WTC11 (cell line): ENCODE measurements around the gene ARHGAP32. TPM values are rescaled to one million over a fixed set of nuclear protein-coding genes. Genes with fewer than 3 reads are reported as not detected.

Source experiments
- ATAC-seq: fragments of 200-7000 bp; cut with Tn5 transposase; 2 replicates; pipeline ENCODE4 v1.10.0; 2021; ENCODE audit warnings: mild to moderate bottlenecking, moderate library complexity
- CTCF ChIA-PET: fragments of 300-600 bp; sonication (Branson Sonifier 250); formaldehyde crosslinking; loops from one replicate; lab custom pipeline; 2021; ENCODE audit warnings: antibody characterized with exemption; lab: Charles Lee
- POLR2A ChIA-PET: fragments of 350-600 bp; sonication (Branson Sonifier 250); formaldehyde crosslinking; loops from one replicate; lab custom pipeline; 2021; ENCODE audit warnings: antibody characterized with exemption; lab: Charles Lee
- DNase-seq: peaks from one replicate; pipeline ENCODE4 v3.0.0; 2021; ENCODE audit warnings: low spot score
- H3K27ac Mint-ChIP-seq: 2 replicates; pipeline ENCODE4 v1.8.0; 2021; ENCODE audit warnings: mixed read lengths
- H3K27me3 Mint-ChIP-seq: 2 replicates; pipeline ENCODE4 v1.8.0; 2021; ENCODE audit warnings: low read depth, mild to moderate bottlenecking, moderate library complexity, mixed read lengths
- H3K36me3 Mint-ChIP-seq: 2 replicates; pipeline ENCODE4 v1.8.0; 2021; ENCODE audit warnings: mixed read lengths
- H3K4me1 Mint-ChIP-seq: 2 replicates; pipeline ENCODE4 v1.8.0; 2022; ENCODE audit warnings: mixed read lengths
- H3K4me3 Mint-ChIP-seq: 2 replicates; pipeline ENCODE4 v1.8.0; 2021; ENCODE audit warnings: mild to moderate bottlenecking, moderate library complexity, mixed read lengths
- H3K9me3 Mint-ChIP-seq: 2 replicates; pipeline ENCODE4 v1.8.0; 2021; ENCODE audit warnings: mixed read lengths
- ATF3 ChIP-seq: sonication (generic); formaldehyde crosslinking; conservative IDR thresholded peaks from 2 replicates; pipeline ENCODE4 v1.8.1; 2022; ENCODE audit warnings: mild to moderate bottlenecking, missing genetic modification reagents
- CBFB ChIP-seq: sonication (generic); formaldehyde crosslinking; IDR thresholded peaks from 2 replicates; pipeline ENCODE4 v1.8.1; 2022; ENCODE audit warnings: mild to moderate bottlenecking, low read depth, missing genetic modification reagents
- CREM ChIP-seq: sonication (generic); formaldehyde crosslinking; IDR thresholded peaks from 2 replicates; pipeline ENCODE4 v1.8.1; 2022; ENCODE audit warnings: mild to moderate bottlenecking, missing genetic modification reagents, moderate library complexity
- E2F4 ChIP-seq: sonication (generic); formaldehyde crosslinking; IDR thresholded peaks from 2 replicates; pipeline ENCODE4 v1.8.1; 2022; ENCODE audit warnings: low read depth, mild to moderate bottlenecking, moderate library complexity, missing genetic modification reagents, borderline replicate concordance
- IRF2 ChIP-seq: sonication (generic); formaldehyde crosslinking; IDR thresholded peaks from 2 replicates; pipeline ENCODE4 v1.8.0; 2022; ENCODE audit warnings: low read depth, missing genetic modification reagents, borderline replicate concordance
- MXD4 ChIP-seq: fragments of 250-450 bp; sonication (Bioruptor Pico); IDR thresholded peaks from 2 replicates; pipeline ENCODE4 v1.8.0; 2021; ENCODE audit warnings: mild to moderate bottlenecking, moderate library complexity, borderline replicate concordance
- NR1H2 ChIP-seq: sonication (generic); formaldehyde crosslinking; IDR thresholded peaks from 2 replicates; pipeline ENCODE4 v1.9.0; 2021; ENCODE audit warnings: mild to moderate bottlenecking, moderate library complexity, missing genetic modification reagents
- SOX15 ChIP-seq: fragments of 250-450 bp; sonication (Bioruptor Pico); IDR thresholded peaks from 2 replicates; pipeline ENCODE4 v1.9.0; 2021; ENCODE audit warnings: mild to moderate bottlenecking
- TCF7 ChIP-seq: sonication (generic); formaldehyde crosslinking; IDR thresholded peaks from 2 replicates; pipeline ENCODE4 v1.8.0; 2022; ENCODE audit warnings: mild to moderate bottlenecking, low read depth, missing genetic modification reagents, moderate library complexity
- ZNF219 ChIP-seq: sonication (generic); formaldehyde crosslinking; IDR thresholded peaks from 2 replicates; pipeline ENCODE4 v1.8.0; 2023; ENCODE audit warnings: missing genetic modification reagents, mild to moderate bottlenecking, borderline replicate concordance
- total RNA-seq: library from RNA; stranded (reverse); gene quantifications from 3 replicates; pipeline ENCODE4 v1.2.3, GENCODE V29; 2021
- TF ChIP-seq, protein P1 (sequence below): sonication (generic); formaldehyde crosslinking; IDR thresholded peaks from 2 replicates; pipeline ENCODE4 v1.8.1; 2023; ENCODE audit warnings: mild to moderate bottlenecking, missing genetic modification reagents, borderline replicate concordance
- TF ChIP-seq, protein P2 (sequence below): sonication (generic); formaldehyde crosslinking; IDR thresholded peaks from 2 replicates; pipeline ENCODE4 v1.8.1; 2023; ENCODE audit warnings: mild to moderate bottlenecking, missing genetic modification reagents
- TF ChIP-seq, protein P3 (sequence below): sonication (generic); formaldehyde crosslinking; IDR thresholded peaks from 2 replicates; pipeline ENCODE4 v1.8.0; 2022; ENCODE audit warnings: missing genetic modification reagents
- TF ChIP-seq, protein P4 (sequence below): sonication (generic); formaldehyde crosslinking; IDR thresholded peaks from 2 replicates; pipeline ENCODE4 v1.8.0; 2023; ENCODE audit warnings: missing genetic modification reagents
- TF ChIP-seq, protein P5 (sequence below): sonication (generic); formaldehyde crosslinking; IDR thresholded peaks from 2 replicates; pipeline ENCODE4 v1.8.1; 2022; ENCODE audit warnings: low read depth, missing genetic modification reagents, borderline replicate concordance
- TF ChIP-seq, protein P6 (sequence below): fragments of 250-450 bp; sonication (Bioruptor Pico); IDR thresholded peaks from 2 replicates; pipeline ENCODE4 v1.8.0; 2021; ENCODE audit warnings: mild to moderate bottlenecking

The ARHGAP32 gene
- total RNA-seq, 1 experiment from 2014 or later, result 25.6 TPM

- TF ChIP-seq, protein P1, sequence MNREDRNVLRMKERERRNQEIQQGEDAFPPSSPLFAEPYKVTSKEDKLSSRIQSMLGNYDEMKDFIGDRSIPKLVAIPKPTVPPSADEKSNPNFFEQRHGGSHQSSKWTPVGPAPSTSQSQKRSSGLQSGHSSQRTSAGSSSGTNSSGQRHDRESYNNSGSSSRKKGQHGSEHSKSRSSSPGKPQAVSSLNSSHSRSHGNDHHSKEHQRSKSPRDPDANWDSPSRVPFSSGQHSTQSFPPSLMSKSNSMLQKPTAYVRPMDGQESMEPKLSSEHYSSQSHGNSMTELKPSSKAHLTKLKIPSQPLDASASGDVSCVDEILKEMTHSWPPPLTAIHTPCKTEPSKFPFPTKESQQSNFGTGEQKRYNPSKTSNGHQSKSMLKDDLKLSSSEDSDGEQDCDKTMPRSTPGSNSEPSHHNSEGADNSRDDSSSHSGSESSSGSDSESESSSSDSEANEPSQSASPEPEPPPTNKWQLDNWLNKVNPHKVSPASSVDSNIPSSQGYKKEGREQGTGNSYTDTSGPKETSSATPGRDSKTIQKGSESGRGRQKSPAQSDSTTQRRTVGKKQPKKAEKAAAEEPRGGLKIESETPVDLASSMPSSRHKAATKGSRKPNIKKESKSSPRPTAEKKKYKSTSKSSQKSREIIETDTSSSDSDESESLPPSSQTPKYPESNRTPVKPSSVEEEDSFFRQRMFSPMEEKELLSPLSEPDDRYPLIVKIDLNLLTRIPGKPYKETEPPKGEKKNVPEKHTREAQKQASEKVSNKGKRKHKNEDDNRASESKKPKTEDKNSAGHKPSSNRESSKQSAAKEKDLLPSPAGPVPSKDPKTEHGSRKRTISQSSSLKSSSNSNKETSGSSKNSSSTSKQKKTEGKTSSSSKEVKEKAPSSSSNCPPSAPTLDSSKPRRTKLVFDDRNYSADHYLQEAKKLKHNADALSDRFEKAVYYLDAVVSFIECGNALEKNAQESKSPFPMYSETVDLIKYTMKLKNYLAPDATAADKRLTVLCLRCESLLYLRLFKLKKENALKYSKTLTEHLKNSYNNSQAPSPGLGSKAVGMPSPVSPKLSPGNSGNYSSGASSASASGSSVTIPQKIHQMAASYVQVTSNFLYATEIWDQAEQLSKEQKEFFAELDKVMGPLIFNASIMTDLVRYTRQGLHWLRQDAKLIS (CRISPR knock-in tag), result no peak
- TF ChIP-seq, protein P2, sequence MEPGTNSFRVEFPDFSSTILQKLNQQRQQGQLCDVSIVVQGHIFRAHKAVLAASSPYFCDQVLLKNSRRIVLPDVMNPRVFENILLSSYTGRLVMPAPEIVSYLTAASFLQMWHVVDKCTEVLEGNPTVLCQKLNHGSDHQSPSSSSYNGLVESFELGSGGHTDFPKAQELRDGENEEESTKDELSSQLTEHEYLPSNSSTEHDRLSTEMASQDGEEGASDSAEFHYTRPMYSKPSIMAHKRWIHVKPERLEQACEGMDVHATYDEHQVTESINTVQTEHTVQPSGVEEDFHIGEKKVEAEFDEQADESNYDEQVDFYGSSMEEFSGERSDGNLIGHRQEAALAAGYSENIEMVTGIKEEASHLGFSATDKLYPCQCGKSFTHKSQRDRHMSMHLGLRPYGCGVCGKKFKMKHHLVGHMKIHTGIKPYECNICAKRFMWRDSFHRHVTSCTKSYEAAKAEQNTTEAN (CRISPR knock-in tag), result no peak
- no peak for TF ChIP-seq IRF2 (CRISPR knock-in tag)
- TF ChIP-seq ATF3 (CRISPR knock-in tag), result no peak
Observed at GRCh38 chr11:129213261-129213660, 21.1 kb upstream of the ARHGAP32 start (continued).

- POLR2A ChIA-PET, result no interaction called here
- TF ChIP-seq, protein P3, sequence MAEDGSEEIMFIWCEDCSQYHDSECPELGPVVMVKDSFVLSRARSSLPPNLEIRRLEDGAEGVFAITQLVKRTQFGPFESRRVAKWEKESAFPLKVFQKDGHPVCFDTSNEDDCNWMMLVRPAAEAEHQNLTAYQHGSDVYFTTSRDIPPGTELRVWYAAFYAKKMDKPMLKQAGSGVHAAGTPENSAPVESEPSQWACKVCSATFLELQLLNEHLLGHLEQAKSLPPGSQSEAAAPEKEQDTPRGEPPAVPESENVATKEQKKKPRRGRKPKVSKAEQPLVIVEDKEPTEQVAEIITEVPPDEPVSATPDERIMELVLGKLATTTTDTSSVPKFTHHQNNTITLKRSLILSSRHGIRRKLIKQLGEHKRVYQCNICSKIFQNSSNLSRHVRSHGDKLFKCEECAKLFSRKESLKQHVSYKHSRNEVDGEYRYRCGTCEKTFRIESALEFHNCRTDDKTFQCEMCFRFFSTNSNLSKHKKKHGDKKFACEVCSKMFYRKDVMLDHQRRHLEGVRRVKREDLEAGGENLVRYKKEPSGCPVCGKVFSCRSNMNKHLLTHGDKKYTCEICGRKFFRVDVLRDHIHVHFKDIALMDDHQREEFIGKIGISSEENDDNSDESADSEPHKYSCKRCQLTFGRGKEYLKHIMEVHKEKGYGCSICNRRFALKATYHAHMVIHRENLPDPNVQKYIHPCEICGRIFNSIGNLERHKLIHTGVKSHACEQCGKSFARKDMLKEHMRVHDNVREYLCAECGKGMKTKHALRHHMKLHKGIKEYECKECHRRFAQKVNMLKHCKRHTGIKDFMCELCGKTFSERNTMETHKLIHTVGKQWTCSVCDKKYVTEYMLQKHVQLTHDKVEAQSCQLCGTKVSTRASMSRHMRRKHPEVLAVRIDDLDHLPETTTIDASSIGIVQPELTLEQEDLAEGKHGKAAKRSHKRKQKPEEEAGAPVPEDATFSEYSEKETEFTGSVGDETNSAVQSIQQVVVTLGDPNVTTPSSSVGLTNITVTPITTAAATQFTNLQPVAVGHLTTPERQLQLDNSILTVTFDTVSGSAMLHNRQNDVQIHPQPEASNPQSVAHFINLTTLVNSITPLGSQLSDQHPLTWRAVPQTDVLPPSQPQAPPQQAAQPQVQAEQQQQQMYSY (CRISPR knock-in tag), result no peak
- TF ChIP-seq ZNF219 (CRISPR knock-in tag) (no peak), NR1H2 (CRISPR knock-in tag) (no peak), TCF7 (no peak), CREM (no peak), E2F4 (no peak), MXD4 (CRISPR knock-in tag) (no peak), SOX15 (CRISPR knock-in tag) (no peak), CBFB (no peak)
- TF ChIP-seq, protein P4, sequence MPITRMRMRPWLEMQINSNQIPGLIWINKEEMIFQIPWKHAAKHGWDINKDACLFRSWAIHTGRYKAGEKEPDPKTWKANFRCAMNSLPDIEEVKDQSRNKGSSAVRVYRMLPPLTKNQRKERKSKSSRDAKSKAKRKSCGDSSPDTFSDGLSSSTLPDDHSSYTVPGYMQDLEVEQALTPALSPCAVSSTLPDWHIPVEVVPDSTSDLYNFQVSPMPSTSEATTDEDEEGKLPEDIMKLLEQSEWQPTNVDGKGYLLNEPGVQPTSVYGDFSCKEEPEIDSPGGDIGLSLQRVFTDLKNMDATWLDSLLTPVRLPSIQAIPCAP, result no peak
- TF ChIP-seq, protein P5, sequence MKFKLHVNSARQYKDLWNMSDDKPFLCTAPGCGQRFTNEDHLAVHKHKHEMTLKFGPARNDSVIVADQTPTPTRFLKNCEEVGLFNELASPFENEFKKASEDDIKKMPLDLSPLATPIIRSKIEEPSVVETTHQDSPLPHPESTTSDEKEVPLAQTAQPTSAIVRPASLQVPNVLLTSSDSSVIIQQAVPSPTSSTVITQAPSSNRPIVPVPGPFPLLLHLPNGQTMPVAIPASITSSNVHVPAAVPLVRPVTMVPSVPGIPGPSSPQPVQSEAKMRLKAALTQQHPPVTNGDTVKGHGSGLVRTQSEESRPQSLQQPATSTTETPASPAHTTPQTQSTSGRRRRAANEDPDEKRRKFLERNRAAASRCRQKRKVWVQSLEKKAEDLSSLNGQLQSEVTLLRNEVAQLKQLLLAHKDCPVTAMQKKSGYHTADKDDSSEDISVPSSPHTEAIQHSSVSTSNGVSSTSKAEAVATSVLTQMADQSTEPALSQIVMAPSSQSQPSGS (CRISPR knock-in tag), result no peak
- TF ChIP-seq, protein P6, sequence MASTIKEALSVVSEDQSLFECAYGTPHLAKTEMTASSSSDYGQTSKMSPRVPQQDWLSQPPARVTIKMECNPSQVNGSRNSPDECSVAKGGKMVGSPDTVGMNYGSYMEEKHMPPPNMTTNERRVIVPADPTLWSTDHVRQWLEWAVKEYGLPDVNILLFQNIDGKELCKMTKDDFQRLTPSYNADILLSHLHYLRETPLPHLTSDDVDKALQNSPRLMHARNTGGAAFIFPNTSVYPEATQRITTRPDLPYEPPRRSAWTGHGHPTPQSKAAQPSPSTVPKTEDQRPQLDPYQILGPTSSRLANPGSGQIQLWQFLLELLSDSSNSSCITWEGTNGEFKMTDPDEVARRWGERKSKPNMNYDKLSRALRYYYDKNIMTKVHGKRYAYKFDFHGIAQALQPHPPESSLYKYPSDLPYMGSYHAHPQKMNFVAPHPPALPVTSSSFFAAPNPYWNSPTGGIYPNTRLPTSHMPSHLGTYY (CRISPR knock-in tag), result no peak
- peaks cover 10% of the 10 kb centered on the region for H3K36me3 Mint-ChIP-seq
- DNase-seq (no peak), ATAC-seq (no peak)
- peak overlapping the region; percentile 66 for H3K27ac Mint-ChIP-seq
- H3K9me3 Mint-ChIP-seq, result peaks cover 12% of the 10 kb centered on the region
- H3K27me3 Mint-ChIP-seq, result no peaks in the 10 kb centered on the region
- no peak overlapping the region; the same call in 1 of the 2 replicates for H3K4me3 Mint-ChIP-seq
- CTCF ChIA-PET, result no interaction called here
- H3K4me1 Mint-ChIP-seq, result peaks cover 69% of the 10 kb centered on the region
Observed at GRCh38 chr11:129211397-129211796, 19.3 kb upstream of the ARHGAP32 start.
